AG04449 (cell line): Measurements from ENCODE around the gene GPC5.

Experiments used
- CTCF ChIA-PET: fragments of 350-600 bp; formaldehyde crosslinking; extraction: SDS; loops from one replicate; lab custom pipeline; 2021; ENCODE audit warnings: antibody characterized with exemption; lab: Yijun Ruan, JAX
- POLR2A ChIA-PET: fragments of 400-600, 350-600 bp; formaldehyde crosslinking; extraction: SDS; loops from one replicate; lab custom pipeline; 2020; ENCODE audit warnings: antibody characterized with exemption, inconsistent platforms; lab: Yijun Ruan, JAX
- DNase-seq: peaks from one replicate; pipeline ENCODE4 v3.0.0-alpha.2; 2010; ENCODE audit warnings: low read depth, low spot score
- H3K4me3 ChIP-seq: 2 replicates; pipeline ENCODE4 v1.5.1; 2011; ENCODE audit warnings: low read depth, mild to moderate bottlenecking, control low read depth, low read length
- TF ChIP-seq, protein P1 (sequence below): IDR thresholded peaks from one replicate; pipeline ENCODE4 v1.5.1; 2011; ENCODE audit warnings: mild to moderate bottlenecking, moderate library complexity, low read length, control low read depth, inconsistent platforms; ENCODE audit not compliant: insufficient read depth; ENCODE audit errors: missing control alignments

Gene GPC5

DNA sequence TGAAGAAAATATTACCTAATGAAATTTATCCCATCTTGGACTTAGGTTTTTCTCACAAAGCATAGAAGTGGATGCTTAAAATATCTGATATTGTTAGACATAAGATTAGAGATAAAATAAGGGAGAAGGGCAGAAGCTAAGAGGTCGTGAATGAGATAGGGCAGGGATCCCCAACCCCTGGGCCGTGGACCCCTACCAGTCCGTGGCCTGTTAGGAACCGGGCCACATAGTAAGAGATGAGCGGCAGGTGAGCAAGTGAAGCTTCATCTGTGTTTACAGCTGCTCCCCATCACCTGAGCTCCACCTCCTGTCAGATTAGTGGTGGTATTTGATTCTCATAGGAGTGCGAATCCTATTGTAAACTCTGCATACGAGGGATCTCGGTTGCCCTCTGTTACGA is 202.9 kb downstream of the GPC5 start:
- ChIA-PET POLR2A (no interaction called here), CTCF (no interaction called here)
- TF ChIP-seq, protein P1, sequence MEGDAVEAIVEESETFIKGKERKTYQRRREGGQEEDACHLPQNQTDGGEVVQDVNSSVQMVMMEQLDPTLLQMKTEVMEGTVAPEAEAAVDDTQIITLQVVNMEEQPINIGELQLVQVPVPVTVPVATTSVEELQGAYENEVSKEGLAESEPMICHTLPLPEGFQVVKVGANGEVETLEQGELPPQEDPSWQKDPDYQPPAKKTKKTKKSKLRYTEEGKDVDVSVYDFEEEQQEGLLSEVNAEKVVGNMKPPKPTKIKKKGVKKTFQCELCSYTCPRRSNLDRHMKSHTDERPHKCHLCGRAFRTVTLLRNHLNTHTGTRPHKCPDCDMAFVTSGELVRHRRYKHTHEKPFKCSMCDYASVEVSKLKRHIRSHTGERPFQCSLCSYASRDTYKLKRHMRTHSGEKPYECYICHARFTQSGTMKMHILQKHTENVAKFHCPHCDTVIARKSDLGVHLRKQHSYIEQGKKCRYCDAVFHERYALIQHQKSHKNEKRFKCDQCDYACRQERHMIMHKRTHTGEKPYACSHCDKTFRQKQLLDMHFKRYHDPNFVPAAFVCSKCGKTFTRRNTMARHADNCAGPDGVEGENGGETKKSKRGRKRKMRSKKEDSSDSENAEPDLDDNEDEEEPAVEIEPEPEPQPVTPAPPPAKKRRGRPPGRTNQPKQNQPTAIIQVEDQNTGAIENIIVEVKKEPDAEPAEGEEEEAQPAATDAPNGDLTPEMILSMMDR = no peak
- no peak overlapping the region for H3K4me3 ChIP-seq
- DNase-seq = no peak

DNA sequence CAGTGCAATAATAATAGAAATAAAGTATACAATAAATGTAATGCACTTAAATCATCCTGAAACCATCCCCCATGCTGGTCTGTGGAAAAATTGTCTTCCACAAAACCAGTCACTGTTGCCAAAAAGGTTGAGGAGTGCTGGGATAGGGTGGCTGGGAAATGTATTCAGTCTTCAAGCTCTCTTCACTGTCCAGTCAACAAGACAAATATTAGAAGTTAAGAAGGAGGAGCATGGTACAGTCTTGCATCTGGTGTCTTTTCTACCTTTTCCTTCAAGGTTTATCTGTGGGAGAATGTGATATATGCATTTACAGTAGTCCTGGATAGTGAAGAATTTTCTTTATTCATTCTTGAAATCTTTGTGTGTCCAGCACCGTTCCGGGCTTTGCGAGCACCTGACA is 203.4 kb downstream of the GPC5 start:
- POLR2A ChIA-PET = no interaction called here
- no peak for DNase-seq
- CTCF ChIA-PET = no interaction called here
- no peak overlapping the region for H3K4me3 ChIP-seq
- TF ChIP-seq, protein P1 = no peak

DNA sequence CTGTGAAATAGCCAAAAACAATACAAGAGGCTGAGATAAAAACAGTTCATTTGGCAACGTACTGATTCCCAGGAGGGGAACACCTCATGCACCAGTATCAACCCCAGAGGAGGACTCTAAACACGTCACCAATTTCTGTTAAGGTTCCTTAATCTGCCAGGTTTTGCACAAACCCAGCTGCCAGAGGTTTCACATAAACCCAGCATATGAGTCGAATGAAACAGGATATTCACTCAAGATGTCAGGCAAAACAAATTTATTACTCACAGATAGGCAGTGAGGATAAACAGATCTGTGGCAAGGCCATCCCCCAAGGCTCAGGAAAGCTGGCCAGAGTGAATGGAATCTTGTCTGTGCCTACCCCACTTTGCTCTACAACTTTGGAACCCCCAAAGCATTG is 210.9 kb downstream of the GPC5 start:
- TF ChIP-seq, protein P1 = no peak
- ChIA-PET CTCF (no interaction called here), POLR2A (no interaction called here)
- no peak for DNase-seq
- no peak overlapping the region for H3K4me3 ChIP-seq

DNA sequence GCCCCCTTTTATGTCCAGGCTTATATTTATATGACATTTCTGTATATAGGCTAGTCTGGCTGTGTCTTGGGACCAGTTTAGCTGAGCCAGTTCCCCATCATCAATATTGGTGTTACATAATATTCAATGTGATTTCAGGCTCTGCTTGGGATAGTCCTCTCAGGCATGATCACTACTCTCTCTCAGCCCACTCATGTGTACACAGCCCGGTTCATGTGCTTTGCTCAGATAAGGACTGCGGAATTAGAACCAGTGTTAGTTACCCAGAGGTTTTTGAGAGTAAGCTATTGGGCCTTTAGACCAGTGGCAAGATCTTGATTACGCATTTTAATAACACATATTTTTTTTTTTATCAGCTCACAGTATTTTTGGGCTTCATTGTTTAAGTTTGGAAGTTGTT is 219.9 kb downstream of the GPC5 start:
- POLR2A ChIA-PET = no interaction called here
- CTCF ChIA-PET = no interaction called here
- no peak overlapping the region for H3K4me3 ChIP-seq
- DNase-seq = no peak
- TF ChIP-seq, protein P1 = no peak

DNA sequence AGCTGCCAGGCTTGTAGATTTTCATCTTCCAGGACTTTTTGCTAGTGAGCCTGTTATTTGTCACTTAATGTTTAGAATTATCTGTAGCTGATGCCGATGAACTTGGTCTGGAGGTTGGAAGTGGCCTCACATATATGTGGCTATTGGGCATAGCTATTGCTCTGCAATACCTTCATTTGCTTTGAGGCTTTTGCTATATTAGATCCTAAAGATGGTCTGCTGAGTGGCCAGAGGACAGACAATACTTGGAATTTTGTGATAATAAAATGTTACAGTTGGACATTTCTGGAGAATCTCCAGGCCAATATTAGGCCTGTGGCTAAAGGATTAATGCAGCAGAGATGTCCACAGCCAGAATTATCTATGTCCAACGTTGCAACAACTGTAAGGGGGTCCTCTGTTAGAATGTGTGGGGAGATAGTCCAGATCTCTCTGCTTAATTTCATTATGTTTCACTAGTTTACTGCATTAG is 222.3 kb downstream of the GPC5 start:
- CTCF ChIA-PET = no interaction called here

DNA sequence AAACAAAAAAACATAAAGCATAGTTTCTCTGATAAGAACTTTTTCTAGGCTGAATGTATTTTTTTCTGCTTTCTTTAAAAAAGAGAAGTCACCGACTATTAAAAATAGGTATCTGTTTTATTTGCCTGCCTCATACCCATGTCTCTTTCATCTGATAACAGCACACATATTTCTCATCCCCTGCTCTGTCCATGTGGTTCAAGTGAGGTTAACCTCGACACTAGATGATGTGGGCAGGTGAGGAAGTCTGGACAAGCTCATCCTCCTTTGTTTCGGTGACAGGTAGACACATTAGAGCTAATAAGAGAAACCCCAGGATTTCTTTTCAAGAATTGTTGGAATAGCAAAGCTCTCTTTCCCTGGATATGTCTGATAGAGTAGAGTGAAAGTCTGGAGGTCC is 222.7 kb downstream of the GPC5 start:
- ChIA-PET CTCF (no interaction called here), POLR2A (no interaction called here)
- no peak overlapping the region for H3K4me3 ChIP-seq
- DNase-seq = no peak
- TF ChIP-seq, protein P1 = no peak

More for the DNA sequence above, 222.3 kb downstream of the GPC5 start:
- TF ChIP-seq, protein P1 = no peak
- DNase-seq = no peak
- H3K4me3 ChIP-seq = no peak overlapping the region
- POLR2A ChIA-PET = no interaction called here
